Measurements from ENCODE around the gene FASLG. TPM values are rescaled to one million over a fixed set of nuclear protein-coding genes. Genes with fewer than 3 reads are reported as not detected.

The FASLG gene
- total RNA-seq, 4 donors from 2014 or later: 0.33 TPM; not detected in 3

- Histone ChIP-seq H3K27me3 (no peaks in the 10 kb centered on the region), H3K4me3 (no peak overlapping the region), H3K27ac (replicated peaks in 1 of 4) (no peak overlapping the region), H3K9me3 (no peaks in the 10 kb centered on the region), H3K36me3 (no peaks in the 10 kb centered on the region), H3K4me1 (no peaks in the 10 kb centered on the region)
- no peak for DNase-seq (ENCODE audit: extremely low spot score)
- WGBS: 85% methylated on average over 4 of the region's 4 CpGs
- intact Hi-C loops (cut with DNase I): no loop called here
- TF ChIP-seq POLR2A (IDR thresholded peaks at IDR 0.05; ENCODE audit: low read depth) (no peak), EP300 (IDR thresholded peaks at IDR 0.05) (no peak), POLR2AphosphoS5 (IDR thresholded peaks at IDR 0.05) (no peak)
- TF ChIP-seq, protein P1, sequence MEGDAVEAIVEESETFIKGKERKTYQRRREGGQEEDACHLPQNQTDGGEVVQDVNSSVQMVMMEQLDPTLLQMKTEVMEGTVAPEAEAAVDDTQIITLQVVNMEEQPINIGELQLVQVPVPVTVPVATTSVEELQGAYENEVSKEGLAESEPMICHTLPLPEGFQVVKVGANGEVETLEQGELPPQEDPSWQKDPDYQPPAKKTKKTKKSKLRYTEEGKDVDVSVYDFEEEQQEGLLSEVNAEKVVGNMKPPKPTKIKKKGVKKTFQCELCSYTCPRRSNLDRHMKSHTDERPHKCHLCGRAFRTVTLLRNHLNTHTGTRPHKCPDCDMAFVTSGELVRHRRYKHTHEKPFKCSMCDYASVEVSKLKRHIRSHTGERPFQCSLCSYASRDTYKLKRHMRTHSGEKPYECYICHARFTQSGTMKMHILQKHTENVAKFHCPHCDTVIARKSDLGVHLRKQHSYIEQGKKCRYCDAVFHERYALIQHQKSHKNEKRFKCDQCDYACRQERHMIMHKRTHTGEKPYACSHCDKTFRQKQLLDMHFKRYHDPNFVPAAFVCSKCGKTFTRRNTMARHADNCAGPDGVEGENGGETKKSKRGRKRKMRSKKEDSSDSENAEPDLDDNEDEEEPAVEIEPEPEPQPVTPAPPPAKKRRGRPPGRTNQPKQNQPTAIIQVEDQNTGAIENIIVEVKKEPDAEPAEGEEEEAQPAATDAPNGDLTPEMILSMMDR (IDR thresholded peaks at IDR 0.05): no peak
These were observed 10.9 kb upstream of the FASLG start for GRCh38 chr1:172647987-172648386.

DNA sequence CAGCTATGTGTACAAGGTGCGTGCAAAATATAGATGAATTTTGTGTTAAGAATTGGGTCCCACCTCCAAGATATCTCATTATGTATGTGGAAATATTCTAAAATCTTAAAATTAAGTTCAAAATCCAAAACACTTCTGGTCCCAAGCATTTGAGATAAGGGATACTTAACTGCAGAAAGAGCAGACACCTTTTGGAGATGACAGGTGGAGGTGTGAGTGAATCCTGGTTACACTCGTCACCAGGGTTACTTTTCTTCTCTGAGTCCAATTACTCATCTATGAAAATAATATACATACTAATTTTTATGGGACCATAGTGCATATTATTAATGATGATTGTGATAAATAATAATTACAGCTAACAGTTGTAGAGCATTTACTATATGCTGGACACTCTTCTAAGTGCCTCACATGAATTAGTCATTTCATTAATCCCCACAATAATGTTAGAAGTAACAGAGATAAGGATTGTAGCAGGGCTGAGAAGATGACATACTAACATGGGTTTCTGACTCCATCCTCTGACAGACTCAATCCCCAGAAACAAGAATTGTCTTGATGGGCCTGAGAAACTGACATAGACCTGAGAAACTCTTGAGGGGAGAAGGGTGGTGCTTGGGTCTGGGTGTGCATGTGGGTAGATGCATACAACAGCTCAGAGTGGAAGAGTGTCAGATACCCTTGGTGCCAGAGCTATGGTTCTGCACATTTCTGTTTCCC is 8.3 kb upstream of the FASLG start:
- H3K9me3 ChIP-seq: no peaks in the 10 kb centered on the region
- no peaks in the 10 kb centered on the region for H3K4me1 ChIP-seq
- no peak overlapping the region for H3K27ac ChIP-seq (replicated peaks in 1 of 4)
- TF ChIP-seq, protein P1 (IDR thresholded peaks at IDR 0.05): no peak
- TF ChIP-seq POLR2AphosphoS5 (IDR thresholded peaks at IDR 0.05): no peak
- no peak for TF ChIP-seq POLR2A (IDR thresholded peaks at IDR 0.05; ENCODE audit: low read depth)
- TF ChIP-seq EP300 (IDR thresholded peaks at IDR 0.05): no peak
- no peaks in the 10 kb centered on the region for H3K27me3 ChIP-seq
- DNase-seq (ENCODE audit: extremely low spot score): no peak
- intact Hi-C loops (cut with DNase I): no loop called here
- no peak overlapping the region for H3K4me3 ChIP-seq
- 89% methylated on average over 2 of the region's 2 CpGs for WGBS
- H3K36me3 ChIP-seq: no peaks in the 10 kb centered on the region

- Histone ChIP-seq H3K4me1 (no peaks in the 10 kb centered on the region), H3K9me3 (no peaks in the 10 kb centered on the region)
These were observed 5.7 kb upstream of the FASLG start for GRCh38 chr1:172653015-172653709.

DNA sequence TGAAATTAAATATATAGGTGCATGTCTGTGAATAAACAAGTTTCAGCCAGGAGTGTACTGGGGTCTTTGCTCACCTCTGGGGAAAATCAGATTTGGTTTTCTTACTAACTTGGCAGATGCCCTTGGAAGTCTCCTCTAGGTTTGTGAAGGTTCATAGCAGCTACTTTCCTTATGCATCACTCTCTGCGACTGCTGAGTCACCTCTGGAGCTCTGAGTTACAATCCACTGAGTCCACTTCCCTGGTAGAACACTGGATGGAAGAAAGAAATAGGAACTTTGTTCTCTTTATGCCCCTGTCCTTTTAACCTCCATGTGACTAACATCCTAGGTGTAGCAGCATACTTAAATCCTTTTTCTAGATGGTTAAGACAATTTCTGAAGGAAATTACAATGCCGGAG is 4.4 kb upstream of the FASLG start:
- Histone ChIP-seq H3K4me3 (no peak overlapping the region), H3K36me3 (no peaks in the 10 kb centered on the region), H3K27me3 (no peaks in the 10 kb centered on the region), H3K4me1 (no peaks in the 10 kb centered on the region), H3K27ac (replicated peaks in 1 of 4) (no peak overlapping the region), H3K9me3 (no peaks in the 10 kb centered on the region)
- WGBS: 83% methylated on average over 2 of the region's 2 CpGs
- intact Hi-C loops (cut with DNase I): no loop called here
- TF ChIP-seq, protein P1 (IDR thresholded peaks at IDR 0.05): no peak
- TF ChIP-seq POLR2AphosphoS5 (IDR thresholded peaks at IDR 0.05) (no peak), POLR2A (IDR thresholded peaks at IDR 0.05; ENCODE audit: low read depth) (no peak), EP300 (IDR thresholded peaks at IDR 0.05) (no peak)
- DNase-seq (ENCODE audit: extremely low spot score): no peak

More at GRCh38 chr1:172653015-172653709, 5.7 kb upstream of the FASLG start:
- 53% methylated on average over 5 of the region's 5 CpGs for WGBS
- Histone ChIP-seq H3K27ac (replicated peaks in 1 of 4) (no peak overlapping the region), H3K27me3 (no peaks in the 10 kb centered on the region), H3K36me3 (no peaks in the 10 kb centered on the region), H3K4me3 (no peak overlapping the region)
- DNase-seq (ENCODE audit: extremely low spot score): no peak
- intact Hi-C loops (cut with DNase I): no loop called here
- TF ChIP-seq EP300 (IDR thresholded peaks at IDR 0.05) (no peak), POLR2A (IDR thresholded peaks at IDR 0.05; ENCODE audit: low read depth) (no peak)

- Histone ChIP-seq H3K36me3 (no peaks in the 10 kb centered on the region), H3K4me1 (no peaks in the 10 kb centered on the region), H3K27me3 (no peaks in the 10 kb centered on the region), H3K9me3 (no peaks in the 10 kb centered on the region), H3K27ac (replicated peaks in 1 of 4) (no peak overlapping the region), H3K4me3 (no peak overlapping the region)
- TF ChIP-seq POLR2AphosphoS5 (IDR thresholded peaks at IDR 0.05): no peak
- TF ChIP-seq EP300 (IDR thresholded peaks at IDR 0.05): no peak
- no peak for TF ChIP-seq POLR2A (IDR thresholded peaks at IDR 0.05; ENCODE audit: low read depth)
- TF ChIP-seq, protein P1 (IDR thresholded peaks at IDR 0.05): no peak
- WGBS: 84% methylated on average over 6 of the region's 6 CpGs
- intact Hi-C loops (cut with DNase I): no loop called here
- no peak for DNase-seq (ENCODE audit: extremely low spot score)
These were observed 2.3 kb upstream of the FASLG start for GRCh38 chr1:172656576-172656975.
